OCI-LY1 (cell line): ENCODE measurements around the gene GABRG3.

Source experiments
- CTCF ChIP-seq: fragments of 200-600 bp; sonication (generic), shearing (Covaris generic); IDR thresholded peaks from 2 replicates; pipeline ENCODE4 v1.5.1; 2017; ENCODE audit warnings: mild to moderate bottlenecking, antibody characterized with exemption, low read length, moderate library complexity, mixed read lengths
- EZH2 ChIP-seq: fragments of 200-600 bp; sonication (generic), shearing (Covaris generic); IDR thresholded peaks from 2 replicates; pipeline ENCODE4 v1.8.0; 2017; ENCODE audit warnings: borderline replicate concordance, mixed run types, mild to moderate bottlenecking, antibody characterized with exemption, low read length, moderate library complexity, mixed read lengths

- TF ChIP-seq CTCF (no peak), EZH2 (no peak)
Observed at GRCh38 chr15:27087651-27088583, 116.9 kb downstream of the GABRG3 start.
